Measurements from ENCODE around the gene ZNF783.

Gene ZNF783

GRCh38 chr7:149279111-149279743 is 17.2 kb downstream of the ZNF783 start:
- no peaks in the 10 kb centered on the region for H3K9me3 ChIP-seq (ENCODE audit: insufficient read depth, low read length)
- TF ChIP-seq EZH2phosphoT487 (IDR thresholded peaks at IDR 0.05; ENCODE audit: low read depth) = no peak
- TF ChIP-seq CTCF (IDR thresholded peaks at IDR 0.05; ENCODE audit: low read depth, low read length) = no peak
- no peak overlapping the region for H2AFZ ChIP-seq (ENCODE audit: low read depth, low read length)
- peaks cover 8% of the 10 kb centered on the region for H3K79me2 ChIP-seq (ENCODE audit: low read length)
- 0 out of 2 replicates have a peak, but pooled peaks cover 3% of the 10 kb centered on the region for H4K20me1 ChIP-seq (ENCODE audit: insufficient read depth, low read length)
- no peak overlapping the region for H3K4me3 ChIP-seq (ENCODE audit: low read length)
- H3K4me2 ChIP-seq (ENCODE audit: low read length) = no peak overlapping the region
- peaks cover 47% of the 10 kb centered on the region for H3K36me3 ChIP-seq (replicated peaks; ENCODE audit: low read depth, low read length)
- no peak overlapping the region for H3K27ac ChIP-seq (ENCODE audit: low read length)
- H3K4me1 ChIP-seq (ENCODE audit: low read length) = no peaks in the 10 kb centered on the region
- no peak overlapping the region for H3K9ac ChIP-seq (ENCODE audit: low read length)
- no peaks in the 10 kb centered on the region for H3K27me3 ChIP-seq (ENCODE audit: low read depth, low read length)

GRCh38 chr7:149280151-149280550 is 18.2 kb downstream of the ZNF783 start:
- H3K79me2 ChIP-seq (ENCODE audit: low read length) = peaks cover 3% of the 10 kb centered on the region; the same call in 1 of the 2 replicates
- H3K27ac ChIP-seq (ENCODE audit: low read length) = no peak overlapping the region

GRCh38 chr7:149280661-149281507 is 18.9 kb downstream of the ZNF783 start:
- Histone ChIP-seq H3K27ac (ENCODE audit: low read length) (no peak overlapping the region), H3K4me2 (ENCODE audit: low read length) (no peak overlapping the region), H3K9ac (ENCODE audit: low read length) (no peak overlapping the region), H3K9me3 (ENCODE audit: insufficient read depth, low read length) (no peaks in the 10 kb centered on the region), H3K36me3 (replicated peaks; ENCODE audit: low read depth, low read length) (peaks cover 52% of the 10 kb centered on the region), H4K20me1 (ENCODE audit: insufficient read depth, low read length) (0 out of 2 replicates have a peak, but pooled peaks cover 3% of the 10 kb centered on the region), H3K4me1 (ENCODE audit: low read length) (no peaks in the 10 kb centered on the region), H3K27me3 (ENCODE audit: low read depth, low read length) (no peaks in the 10 kb centered on the region), H3K4me3 (ENCODE audit: low read length) (no peak overlapping the region), H2AFZ (ENCODE audit: low read depth, low read length) (no peak overlapping the region), H3K79me2 (ENCODE audit: low read length) (peaks cover 3% of the 10 kb centered on the region; the same call in 1 of the 2 replicates)
- TF ChIP-seq EZH2phosphoT487 (IDR thresholded peaks at IDR 0.05; ENCODE audit: low read depth) (no peak), CTCF (IDR thresholded peaks at IDR 0.05; ENCODE audit: low read depth, low read length) (no peak)

More at GRCh38 chr7:149280151-149280550, 18.2 kb downstream of the ZNF783 start:
- Histone ChIP-seq H3K9me3 (ENCODE audit: insufficient read depth, low read length) (no peaks in the 10 kb centered on the region), H3K4me2 (ENCODE audit: low read length) (no peak overlapping the region), H3K9ac (ENCODE audit: low read length) (no peak overlapping the region), H3K4me3 (ENCODE audit: low read length) (no peak overlapping the region), H2AFZ (ENCODE audit: low read depth, low read length) (no peak overlapping the region), H3K4me1 (ENCODE audit: low read length) (no peaks in the 10 kb centered on the region), H3K27me3 (ENCODE audit: low read depth, low read length) (no peaks in the 10 kb centered on the region), H4K20me1 (ENCODE audit: insufficient read depth, low read length) (0 out of 2 replicates have a peak, but pooled peaks cover 3% of the 10 kb centered on the region), H3K36me3 (replicated peaks; ENCODE audit: low read depth, low read length) (peaks cover 51% of the 10 kb centered on the region)
- TF ChIP-seq CTCF (IDR thresholded peaks at IDR 0.05; ENCODE audit: low read depth, low read length) (no peak), EZH2phosphoT487 (IDR thresholded peaks at IDR 0.05; ENCODE audit: low read depth) (no peak)

All from OCI-LY3 (cell line).